H1 (cell line): ENCODE measurements around the gene ZBTB38.

ENCODE experiments used
- CBX5 ChIP-seq: fragments of 300-800, 300-1000 bp; sonication (generic); IDR thresholded peaks from 2 replicates; pipeline ENCODE4 v1.7.1; 2016; ENCODE audit warnings: antibody characterized with exemption, low read length, low read depth
- CHD2 ChIP-seq: IDR thresholded peaks from 2 replicates; pipeline ENCODE4 v1.6.1; 2012; ENCODE audit warnings: low read length, improper control_type of control experiment
- CREB1 ChIP-seq: IDR thresholded peaks from 2 replicates; pipeline ENCODE4 v1.6.1; 2012; ENCODE audit warnings: inconsistent platforms
- CTCF ChIP-seq, 3 experiments: IDR thresholded peaks; 1 replicate in 2 of 3; 2 replicates in 1 of 3; pipeline versions ENCODE4 v1.5.1 to v1.6.1; 2011; ENCODE audit warnings: low read length in 3 of 3, mild to moderate bottlenecking in 3 of 3, inconsistent platforms in 2 of 3, low read depth in 1 of 3, moderate library complexity in 1 of 3; ENCODE audit not compliant: insufficient read depth in 1 of 3; ENCODE audit errors: control extremely low read depth in 1 of 3
- EGR1 ChIP-seq: IDR thresholded peaks from 2 replicates; pipeline ENCODE4 v1.6.1; 2011; ENCODE audit warnings: low read depth, low read length, borderline replicate concordance
- EP300 ChIP-seq, 2 experiments: IDR thresholded peaks; 1 replicate in 1 of 2; 2 replicates in 1 of 2; pipeline ENCODE4 v1.6.1; 2011 to 2012; ENCODE audit warnings: low read depth in 2 of 2, low read length in 2 of 2, mild to moderate bottlenecking in 2 of 2, borderline replicate concordance in 1 of 2, inconsistent platforms in 1 of 2, moderate library complexity in 1 of 2
- GABPA ChIP-seq: IDR thresholded peaks from 2 replicates; pipeline ENCODE4 v1.6.1; 2011; ENCODE audit warnings: mild to moderate bottlenecking, low read length, moderate library complexity, borderline replicate concordance; ENCODE audit not compliant: insufficient read depth
- JUND ChIP-seq: IDR thresholded peaks from 2 replicates; pipeline ENCODE4 v1.6.1; 2011; ENCODE audit warnings: mild to moderate bottlenecking, improper control_type of control experiment, low read length
- POLR2A ChIP-seq, 2 experiments: IDR thresholded peaks; 1 replicate in 1 of 2; 2 replicates in 1 of 2; pipeline ENCODE4 v1.6.1; 2011; ENCODE audit warnings: low read depth in 2 of 2, low read length in 2 of 2, mild to moderate bottlenecking in 2 of 2; ENCODE audit errors: control extremely low read depth in 1 of 2
- POLR2AphosphoS5 ChIP-seq: IDR thresholded peaks from 2 replicates; pipeline ENCODE4 v1.6.1; 2011; ENCODE audit warnings: low read depth, low read length
- SP1 ChIP-seq: IDR thresholded peaks from 2 replicates; pipeline ENCODE4 v1.6.1; 2011; ENCODE audit warnings: low read depth, low read length
- SUZ12 ChIP-seq: fragments of 200-600 bp; sonication (generic); IDR thresholded peaks from 2 replicates; pipeline ENCODE4 v1.6.1; 2012; ENCODE audit warnings: mild to moderate bottlenecking, inconsistent platforms, low read length, moderate library complexity, mixed read lengths
- TEAD4 ChIP-seq: IDR thresholded peaks from 2 replicates; pipeline ENCODE4 v1.6.1; 2012; ENCODE audit warnings: low read depth, low read length, inconsistent platforms, mixed read lengths
- YY1 ChIP-seq: IDR thresholded peaks from 2 replicates; pipeline ENCODE4 v1.6.1; 2011; ENCODE audit warnings: low read depth, mild to moderate bottlenecking, low read length

GRCh38 chr3:141378556-141378955, 10.3 kb downstream of the ZBTB38 start:
- TF ChIP-seq CHD2 (no peak), EP300 (IDR thresholded peaks at IDR 0.05; ENCODE audit: borderline replicate concordance in 1 of 2, low read depth in 2 of 2, low read length in 2 of 2) (no peak), POLR2AphosphoS5 (no peak), CREB1 (no peak), CTCF (IDR thresholded peaks at IDR 0.05; ENCODE audit: control extremely low read depth in 1 of 3, insufficient read depth in 1 of 3, low read depth in 1 of 3, low read length in 3 of 3) (no peak), EGR1 (no peak), SP1 (no peak), YY1 (no peak), GABPA (no peak), POLR2A (IDR thresholded peaks at IDR 0.05; ENCODE audit: control extremely low read depth in 1 of 2, low read depth in 2 of 2, low read length in 2 of 2) (no peak), JUND (no peak), SUZ12 (no peak), CBX5 (no peak), TEAD4 (no peak)
